Nephron (organoid): ENCODE data around the gene CYP26C1.

Experiments
- H3K27ac Mint-ChIP-seq, 3 experiments: 2 replicates each; pipeline ENCODE4 v1.8.0; 2020; ENCODE audit warnings: mixed read lengths in 3 of 3, mild to moderate bottlenecking in 2 of 3, moderate library complexity in 1 of 3
- H3K27me3 Mint-ChIP-seq: 2 replicates; pipeline ENCODE4 v1.8.0; 2021; ENCODE audit warnings: low read depth, mild to moderate bottlenecking, moderate library complexity, mixed read lengths
- H3K36me3 Mint-ChIP-seq: 2 replicates; pipeline ENCODE4 v1.8.0; 2020; ENCODE audit warnings: low read depth, mixed read lengths
- H3K4me1 Mint-ChIP-seq: 2 replicates; pipeline ENCODE4 v1.8.0; 2020; ENCODE audit warnings: mixed read lengths
- H3K4me3 Mint-ChIP-seq, 3 experiments: 2 replicates each; pipeline ENCODE4 v1.8.0; 2020; ENCODE audit warnings: mild to moderate bottlenecking in 3 of 3, mixed read lengths in 3 of 3, moderate library complexity in 2 of 3
- H3K9me3 Mint-ChIP-seq: 2 replicates; pipeline ENCODE4 v1.8.0; 2020; ENCODE audit warnings: mixed read lengths
- TF ChIP-seq, protein P1 (sequence below), 3 experiments: fragments of 200-600 bp; sonication (generic); IDR thresholded peaks; one replicate each; pipeline ENCODE4 v1.5.0; 2021; ENCODE audit warnings: antibody characterized with exemption in 3 of 3; ENCODE audit not compliant: unreplicated experiment in 3 of 3

The CYP26C1 gene

DNA sequence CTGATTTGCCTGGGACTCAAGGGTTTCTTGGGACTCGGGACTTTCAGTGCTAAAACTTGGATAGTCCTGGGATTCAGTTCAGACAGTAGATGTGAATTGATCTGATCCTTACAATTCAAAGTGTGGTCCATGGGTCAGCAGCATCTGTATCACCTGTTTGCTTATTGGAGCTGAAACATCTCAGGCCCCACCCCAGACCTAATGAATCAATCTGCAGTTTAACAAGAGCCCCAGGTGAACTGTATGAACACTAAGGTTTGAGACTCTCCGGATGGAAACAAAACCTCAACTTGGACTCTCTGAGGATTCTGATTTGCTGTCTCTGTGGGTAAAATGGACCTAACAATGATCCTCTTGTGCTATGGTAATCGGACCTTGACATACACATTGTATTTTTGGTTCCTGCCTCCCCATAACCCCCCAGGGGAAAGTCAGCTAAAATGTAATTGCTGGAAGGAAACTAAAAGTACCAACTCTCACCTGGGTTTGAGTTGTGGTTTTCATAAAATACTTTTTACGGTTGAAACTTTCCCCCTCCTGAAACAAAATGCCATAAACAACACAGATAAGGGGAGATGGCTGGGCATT is 24.8 kb downstream of the CYP26C1 start:
- no peak overlapping the region for H3K27ac Mint-ChIP-seq
- H3K27me3 Mint-ChIP-seq: peaks cover 26% of the 10 kb centered on the region
- no peak overlapping the region for H3K4me3 Mint-ChIP-seq
- TF ChIP-seq, protein P1, sequence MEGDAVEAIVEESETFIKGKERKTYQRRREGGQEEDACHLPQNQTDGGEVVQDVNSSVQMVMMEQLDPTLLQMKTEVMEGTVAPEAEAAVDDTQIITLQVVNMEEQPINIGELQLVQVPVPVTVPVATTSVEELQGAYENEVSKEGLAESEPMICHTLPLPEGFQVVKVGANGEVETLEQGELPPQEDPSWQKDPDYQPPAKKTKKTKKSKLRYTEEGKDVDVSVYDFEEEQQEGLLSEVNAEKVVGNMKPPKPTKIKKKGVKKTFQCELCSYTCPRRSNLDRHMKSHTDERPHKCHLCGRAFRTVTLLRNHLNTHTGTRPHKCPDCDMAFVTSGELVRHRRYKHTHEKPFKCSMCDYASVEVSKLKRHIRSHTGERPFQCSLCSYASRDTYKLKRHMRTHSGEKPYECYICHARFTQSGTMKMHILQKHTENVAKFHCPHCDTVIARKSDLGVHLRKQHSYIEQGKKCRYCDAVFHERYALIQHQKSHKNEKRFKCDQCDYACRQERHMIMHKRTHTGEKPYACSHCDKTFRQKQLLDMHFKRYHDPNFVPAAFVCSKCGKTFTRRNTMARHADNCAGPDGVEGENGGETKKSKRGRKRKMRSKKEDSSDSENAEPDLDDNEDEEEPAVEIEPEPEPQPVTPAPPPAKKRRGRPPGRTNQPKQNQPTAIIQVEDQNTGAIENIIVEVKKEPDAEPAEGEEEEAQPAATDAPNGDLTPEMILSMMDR (IDR thresholded peaks at IDR 0.05; ENCODE audit: unreplicated experiment in 3 of 3): no peak
- H3K36me3 Mint-ChIP-seq: no peaks in the 10 kb centered on the region
- peaks cover 19% of the 10 kb centered on the region for H3K4me1 Mint-ChIP-seq
- no peaks in the 10 kb centered on the region for H3K9me3 Mint-ChIP-seq

DNA sequence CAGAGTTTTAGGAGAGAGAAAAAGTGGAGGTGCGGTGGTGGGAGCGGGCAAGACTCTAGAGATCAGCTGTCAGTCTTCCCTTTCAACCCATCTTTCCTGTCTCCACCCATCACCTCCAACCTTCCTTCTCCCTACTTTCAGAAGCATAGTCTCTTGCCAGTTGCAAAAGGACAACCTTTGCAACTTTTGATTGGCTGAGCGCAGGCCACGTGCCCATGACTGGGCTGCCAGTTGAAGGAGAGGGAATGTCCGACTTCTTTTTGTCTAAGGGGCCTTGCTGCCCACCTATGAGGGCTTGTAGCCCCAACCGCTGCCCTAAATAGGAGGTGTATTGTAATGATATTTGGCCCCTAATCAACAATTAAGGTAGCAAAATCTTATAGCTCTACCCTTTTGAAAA is 25.7 kb downstream of the CYP26C1 start:
- peaks cover 24% of the 10 kb centered on the region for H3K27me3 Mint-ChIP-seq
- no peaks in the 10 kb centered on the region for H3K36me3 Mint-ChIP-seq
- TF ChIP-seq, protein P1 (IDR thresholded peaks at IDR 0.05; ENCODE audit: unreplicated experiment in 3 of 3): no peak
- no peak overlapping the region for H3K27ac Mint-ChIP-seq
- peaks cover 12% of the 10 kb centered on the region for H3K4me1 Mint-ChIP-seq
- no peaks in the 10 kb centered on the region for H3K9me3 Mint-ChIP-seq
- no peak overlapping the region for H3K4me3 Mint-ChIP-seq

DNA sequence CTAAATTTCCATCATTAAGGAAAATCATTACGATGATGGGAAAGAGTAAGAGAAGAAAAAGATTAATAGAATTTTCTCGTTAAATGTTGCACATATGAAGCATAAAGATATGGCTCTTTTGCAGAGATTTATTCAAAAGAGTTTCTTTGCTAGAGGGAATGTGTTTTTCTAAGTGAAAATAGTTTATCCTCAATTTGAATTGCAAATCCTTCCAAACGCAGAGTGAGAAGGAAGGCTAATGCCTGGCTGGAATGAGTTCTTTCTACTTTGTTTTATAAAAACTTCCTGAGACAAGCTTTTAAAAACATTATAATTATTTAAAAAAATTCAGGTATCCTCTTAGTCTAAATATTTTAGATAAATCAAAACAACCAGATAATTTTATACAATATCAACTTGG is 27.2 kb downstream of the CYP26C1 start:
- TF ChIP-seq, protein P1 (IDR thresholded peaks at IDR 0.05; ENCODE audit: unreplicated experiment in 3 of 3): no peak
- Mint-ChIP-seq H3K4me1 (peaks cover 4% of the 10 kb centered on the region), H3K27me3 (peaks cover 24% of the 10 kb centered on the region), H3K9me3 (no peaks in the 10 kb centered on the region), H3K4me3 (no peak overlapping the region), H3K27ac (no peak overlapping the region), H3K36me3 (no peaks in the 10 kb centered on the region)

DNA sequence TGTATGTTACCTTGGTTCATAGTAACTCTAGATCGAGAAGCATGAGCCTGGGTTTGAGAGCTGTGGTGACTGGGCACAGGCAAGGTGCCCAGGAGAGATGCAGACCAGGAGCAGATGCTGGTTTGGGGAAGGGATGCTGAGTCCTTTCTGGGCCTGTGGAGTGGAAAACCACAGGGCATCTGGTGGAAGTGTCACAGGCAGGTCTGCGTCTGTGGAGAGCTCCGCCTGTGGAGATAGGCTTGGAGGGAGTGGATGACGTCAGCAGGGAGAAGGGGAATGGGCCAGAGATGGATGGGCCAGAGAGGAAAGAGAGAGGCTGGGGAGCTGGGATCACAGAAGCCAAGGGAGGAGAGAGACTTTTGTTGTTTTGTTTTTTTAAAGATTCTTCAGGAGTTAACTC is 27.9 kb downstream of the CYP26C1 start:
- H3K27me3 Mint-ChIP-seq: peaks cover 22% of the 10 kb centered on the region
- TF ChIP-seq, protein P1 (IDR thresholded peaks at IDR 0.05; ENCODE audit: unreplicated experiment in 3 of 3): no peak
- H3K4me3 Mint-ChIP-seq: no peak overlapping the region
- H3K36me3 Mint-ChIP-seq: no peaks in the 10 kb centered on the region
- peaks cover 4% of the 10 kb centered on the region for H3K4me1 Mint-ChIP-seq
- H3K27ac Mint-ChIP-seq: no peak overlapping the region
- H3K9me3 Mint-ChIP-seq: no peaks in the 10 kb centered on the region

DNA sequence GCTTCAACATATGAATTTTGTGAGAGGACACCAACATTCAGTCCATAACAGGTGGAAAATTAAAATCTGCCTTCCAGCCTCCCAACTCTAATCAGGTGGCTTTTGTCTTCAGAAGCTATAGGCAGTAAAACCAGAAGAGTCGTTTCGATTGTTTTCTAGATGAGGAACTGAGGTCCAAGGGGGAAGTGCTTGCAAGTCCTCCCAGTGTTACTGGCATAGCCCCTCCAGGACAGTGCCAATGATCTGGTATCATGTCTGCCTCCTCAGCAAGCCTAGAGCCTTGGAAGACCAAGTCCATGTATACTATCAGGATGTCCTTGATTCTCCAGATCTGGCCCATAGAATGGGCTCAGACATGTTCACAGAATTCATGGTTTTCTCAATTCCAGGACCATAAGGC is 30.0 kb downstream of the CYP26C1 start:
- H3K4me1 Mint-ChIP-seq: peaks cover 4% of the 10 kb centered on the region
- TF ChIP-seq, protein P1 (IDR thresholded peaks at IDR 0.05; ENCODE audit: unreplicated experiment in 3 of 3): no peak
- H3K4me3 Mint-ChIP-seq: no peak overlapping the region
- peaks cover 19% of the 10 kb centered on the region for H3K27me3 Mint-ChIP-seq
- no peaks in the 10 kb centered on the region for H3K36me3 Mint-ChIP-seq
- no peaks in the 10 kb centered on the region for H3K9me3 Mint-ChIP-seq
- H3K27ac Mint-ChIP-seq: no peak overlapping the region

DNA sequence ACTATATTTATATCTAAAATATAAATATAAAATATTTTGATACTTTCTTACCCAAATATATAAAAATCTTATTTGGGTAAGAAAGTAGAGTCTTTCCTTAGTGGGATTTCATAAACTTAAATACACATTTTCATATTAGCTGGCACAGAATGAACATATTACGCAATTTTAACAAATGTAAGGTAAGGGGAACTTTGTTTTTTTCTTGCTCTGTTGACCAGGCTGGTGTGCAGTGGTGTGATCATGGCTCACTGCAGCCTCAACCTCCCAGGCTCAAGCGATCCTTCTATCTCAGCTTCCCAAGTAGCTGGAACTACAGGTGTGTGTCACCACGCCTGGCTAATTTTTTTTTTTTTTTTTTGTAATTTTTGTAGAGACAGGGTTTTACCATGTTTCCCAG is 31.4 kb downstream of the CYP26C1 start:
- H3K27ac Mint-ChIP-seq: no peak overlapping the region
- H3K9me3 Mint-ChIP-seq: no peaks in the 10 kb centered on the region
- H3K27me3 Mint-ChIP-seq: peaks cover 9% of the 10 kb centered on the region
- no peaks in the 10 kb centered on the region for H3K36me3 Mint-ChIP-seq
- TF ChIP-seq, protein P1 (IDR thresholded peaks at IDR 0.05; ENCODE audit: unreplicated experiment in 3 of 3): no peak
- peaks cover 4% of the 10 kb centered on the region for H3K4me1 Mint-ChIP-seq
- no peak overlapping the region for H3K4me3 Mint-ChIP-seq
